GM21717 (cell line): ENCODE measurements around the gene MRO.
A peak's percentile ranks its signal among the peaks of the same experiment; 100 is the strongest.
"Not testable (repeated sequence)": the region's sequence is repeated elsewhere in the genome, so short reads cannot be mapped to it uniquely, and the experiment has no call there.

Source experiments
- ATAC-seq: cut with Tn5 transposase; IDR thresholded peaks from one replicate; pipeline ENCODE4 v1.9.1; 2021; ENCODE audit warnings: mild to moderate bottlenecking, moderate library complexity; ENCODE audit not compliant: unreplicated experiment

Gene MRO

GRCh38 chr18:50819728-50820378, at the start of gene MRO:
MRO (minus strand) TSS chr18:50820016; CDS start chr18:50809400, 10,616 bp downstream.
- peak; percentile 86 for ATAC-seq

- ATAC-seq: no peak
Measured at GRCh38 chr18:50869150-50869549, 49.3 kb upstream of the MRO start.

DNA sequence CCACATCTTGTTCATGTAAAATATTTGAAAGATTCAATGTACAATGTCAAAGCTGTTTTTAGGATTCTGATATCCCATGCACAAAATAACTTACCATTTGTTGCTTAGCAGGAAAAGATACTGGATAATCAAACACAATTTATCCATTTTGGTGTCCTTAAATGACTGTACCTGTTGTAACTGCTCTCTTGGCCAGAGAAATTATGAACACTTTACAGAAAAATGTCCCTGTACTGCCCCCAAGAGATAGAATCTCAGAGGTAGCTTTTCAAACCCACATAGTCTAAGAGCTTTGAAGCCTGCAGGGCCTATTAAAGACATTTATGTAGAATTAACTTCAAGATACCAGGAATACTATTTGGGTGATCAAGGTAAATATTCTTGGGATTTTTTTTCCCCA, 46.9 kb upstream of the MRO start:
- no peak for ATAC-seq

DNA sequence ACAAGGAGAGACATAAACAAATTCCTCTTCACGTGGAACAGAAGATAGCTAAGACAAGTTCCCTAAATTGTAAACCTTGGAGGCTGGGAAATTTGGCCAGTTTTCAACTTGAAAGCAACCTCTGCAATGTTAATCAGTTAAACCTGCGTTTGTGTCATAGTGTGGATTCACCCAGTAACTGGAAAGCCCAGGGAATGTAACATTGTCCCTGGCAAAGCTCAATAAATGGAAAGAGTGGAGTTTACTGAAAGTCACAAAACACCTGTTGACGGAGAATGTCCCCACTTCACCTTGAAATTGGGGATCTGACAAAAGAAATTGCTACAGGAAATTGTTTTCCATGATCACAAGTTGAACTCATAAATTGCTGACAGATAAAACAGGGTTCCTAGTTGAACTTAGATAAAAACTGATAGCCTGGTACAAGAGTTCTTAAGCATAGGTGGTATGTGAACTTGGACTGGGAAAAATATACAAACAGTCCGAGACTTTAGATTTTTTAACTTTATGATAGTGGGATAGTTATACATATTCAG, 44.1 kb upstream of the MRO start:
- ATAC-seq: no peak

DNA sequence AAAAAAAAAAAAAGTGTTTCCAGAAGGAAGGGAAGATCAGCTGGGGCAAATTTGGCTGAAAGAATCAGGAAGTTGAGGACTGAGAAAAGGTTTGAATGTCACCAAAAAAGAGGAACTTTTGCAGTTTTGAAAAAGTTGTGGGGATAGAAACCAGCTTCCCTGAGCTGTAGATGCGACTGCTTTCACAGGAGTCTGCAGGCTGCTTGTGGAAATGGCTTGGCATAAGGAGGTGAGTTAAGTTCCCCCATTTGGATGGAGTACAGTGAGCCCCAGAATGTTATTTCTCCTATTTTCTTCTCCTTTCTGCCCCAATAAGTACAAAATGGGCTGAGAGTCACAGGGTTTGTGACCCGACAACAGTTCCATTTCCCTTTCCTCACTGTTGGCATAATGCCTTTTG, 42.6 kb upstream of the MRO start:
- ATAC-seq: no peak

- no peak for ATAC-seq
Measured at GRCh38 chr18:50861617-50862016, 41.8 kb upstream of the MRO start.

DNA sequence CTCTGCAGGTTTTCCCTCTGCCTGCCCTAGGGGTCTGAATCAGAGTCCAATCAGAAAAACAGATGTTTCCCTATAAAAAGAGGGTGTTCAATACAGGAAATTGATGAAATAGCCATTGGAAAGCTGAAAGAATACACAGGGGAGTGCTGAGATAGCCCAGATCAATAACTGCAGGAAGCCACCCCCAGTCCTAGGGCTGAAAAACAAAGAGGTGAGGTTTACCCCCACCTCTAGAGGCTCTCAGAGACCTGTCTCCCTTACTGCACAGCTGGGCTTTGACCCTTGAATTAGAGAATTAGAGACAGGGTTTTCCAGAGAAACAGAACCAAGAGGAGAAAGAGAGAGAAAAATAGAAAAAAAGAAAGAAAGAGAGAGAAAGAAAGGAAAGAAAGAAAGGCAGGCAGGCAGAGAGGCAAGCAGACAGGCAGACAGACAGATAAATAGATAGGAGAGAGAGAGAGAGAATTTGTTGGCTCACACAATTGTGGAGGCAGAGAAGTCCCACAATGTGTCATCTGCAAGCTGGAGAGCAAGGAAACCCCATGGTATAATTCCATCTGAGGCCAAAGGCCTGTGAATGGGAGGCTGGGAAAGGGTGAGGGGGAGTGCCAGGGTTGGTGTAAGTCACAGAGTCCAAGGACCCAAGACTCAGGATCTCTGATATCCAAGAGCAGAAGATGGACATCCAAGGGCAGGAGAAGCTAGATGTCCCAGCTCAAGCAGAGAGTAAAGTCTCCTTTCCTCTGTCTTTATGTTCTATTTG, 40.2 kb upstream of the MRO start:
- no peak for ATAC-seq

- ATAC-seq: no peak
Measured at GRCh38 chr18:50857694-50858093, 37.9 kb upstream of the MRO start.

- ATAC-seq: not testable (repeated sequence)
Measured at GRCh38 chr18:50857166-50857565, 37.4 kb upstream of the MRO start.

DNA sequence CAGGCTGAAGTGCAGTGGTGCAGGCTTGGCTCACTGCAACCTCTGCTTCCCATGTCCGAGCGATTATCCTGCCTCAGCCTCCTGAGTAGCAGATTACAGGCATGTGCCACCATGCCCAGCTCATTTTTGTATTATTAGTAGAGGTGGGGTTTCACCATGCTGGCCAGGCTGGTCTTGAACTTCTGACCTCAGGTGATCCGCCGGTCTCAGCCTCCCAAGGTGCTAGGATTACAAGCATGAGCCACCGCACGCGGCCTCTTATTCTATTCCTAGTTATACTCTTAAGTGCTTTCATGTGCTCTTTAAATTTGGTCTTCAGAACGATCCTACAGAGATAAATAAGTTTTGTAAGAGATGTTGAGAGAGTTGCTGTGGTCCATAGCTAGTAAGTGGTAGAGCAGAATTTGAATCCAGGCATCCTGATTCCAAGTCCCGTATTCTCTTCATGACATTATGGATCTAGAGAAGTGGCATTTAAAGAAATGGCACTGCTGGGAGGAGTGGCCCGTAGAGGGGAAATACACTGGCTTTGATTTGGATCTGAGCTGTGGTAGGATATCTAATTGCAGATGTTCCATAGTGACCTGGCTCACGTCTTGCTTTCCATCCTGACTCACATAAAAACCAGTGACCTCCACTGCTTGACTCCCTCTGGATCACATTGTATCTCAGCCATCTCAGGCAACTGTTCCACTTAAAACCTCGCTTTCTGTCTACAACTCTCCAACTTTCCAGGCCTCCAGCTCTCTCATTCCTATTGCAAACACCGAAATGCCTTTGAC, 36.4 kb upstream of the MRO start:
- ATAC-seq: no peak

- no peak for ATAC-seq
Measured at GRCh38 chr18:50853863-50854271, 34.1 kb upstream of the MRO start.

DNA sequence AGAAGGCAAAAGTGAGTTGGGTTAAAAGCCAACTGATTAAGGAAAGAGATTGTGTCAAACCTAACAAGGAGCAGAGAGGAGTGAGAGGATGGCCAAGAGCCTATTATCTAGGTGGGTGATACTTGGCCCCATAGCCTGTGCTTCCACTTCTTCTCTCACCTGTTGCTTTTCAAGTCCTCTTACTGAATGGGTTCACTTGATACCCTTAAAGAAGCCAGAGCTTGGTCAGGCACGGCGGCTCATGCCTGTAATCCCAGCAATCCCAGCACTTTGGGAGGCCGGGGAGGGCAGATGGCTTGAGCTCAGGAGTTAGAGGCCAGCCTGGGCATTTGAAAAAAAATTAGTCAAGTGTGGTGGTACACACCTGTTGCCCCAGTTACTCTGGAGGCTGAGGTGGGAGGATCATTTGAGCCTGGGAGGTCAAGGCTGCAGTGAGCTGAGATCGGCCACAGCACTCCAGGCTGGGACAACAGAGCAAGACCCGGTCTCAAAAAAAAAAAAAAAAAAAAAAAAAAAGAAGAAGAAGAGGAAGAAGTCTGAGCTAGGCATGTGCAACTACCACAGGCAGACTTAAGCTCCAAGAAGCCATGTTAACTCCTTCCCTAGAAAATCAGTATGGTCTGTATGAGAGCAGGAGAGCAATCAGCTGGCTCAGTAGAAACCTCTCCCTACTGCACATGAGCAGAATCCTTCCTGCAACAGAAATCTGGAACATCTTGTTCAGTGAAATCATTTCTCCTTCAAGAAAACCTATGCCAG, 30.7 kb upstream of the MRO start:
- no peak for ATAC-seq

DNA sequence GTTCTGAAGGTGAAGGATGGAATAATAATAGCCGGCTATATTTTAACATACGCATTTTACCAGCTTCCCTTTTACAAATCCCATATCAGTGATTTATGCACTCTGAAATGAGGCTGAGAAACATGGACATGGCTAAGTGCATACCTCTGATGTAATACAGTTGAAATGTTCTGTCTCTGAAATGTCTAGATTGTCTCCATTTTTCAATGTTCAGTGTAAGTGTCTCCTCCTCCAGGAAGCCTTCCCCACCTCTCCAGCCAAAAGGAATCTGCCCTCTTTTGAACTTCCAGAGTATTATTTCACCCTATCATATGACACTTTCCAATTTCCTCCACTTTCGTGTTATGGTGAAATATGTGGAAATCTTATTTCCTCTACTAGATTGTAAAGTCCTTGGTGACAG, 29.6 kb upstream of the MRO start:
- no peak for ATAC-seq

DNA sequence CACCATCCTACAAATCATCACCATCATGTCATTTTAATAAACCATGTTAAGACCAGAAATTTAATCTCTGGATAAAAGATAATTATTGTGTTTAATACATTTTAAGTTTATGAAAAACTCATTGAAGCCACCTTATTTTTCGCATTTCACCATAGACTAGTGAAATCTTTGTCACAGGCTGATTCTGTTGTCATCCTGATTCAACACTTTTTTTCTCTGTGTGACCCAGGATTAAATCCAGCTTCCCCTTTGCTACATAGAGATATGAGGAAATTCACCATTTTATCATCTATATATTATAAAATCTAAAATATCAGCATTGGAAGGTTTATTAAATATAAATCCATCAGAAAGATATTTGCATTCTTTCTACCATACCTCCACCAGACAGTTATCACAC, 29.2 kb upstream of the MRO start:
- no peak for ATAC-seq

- ATAC-seq: no peak
Measured at GRCh38 chr18:50848061-50848551, 28.3 kb upstream of the MRO start.

GRCh38 chr18:50847192-50847591, 27.4 kb upstream of the MRO start:
- ATAC-seq: no peak

- no peak for ATAC-seq
Measured at GRCh38 chr18:50844960-50845359, 25.1 kb upstream of the MRO start.

GRCh38 chr18:50844554-50844953, 24.7 kb upstream of the MRO start:
- ATAC-seq: no peak

GRCh38 chr18:50842846-50843245, 23.0 kb upstream of the MRO start:
- ATAC-seq: no peak

DNA sequence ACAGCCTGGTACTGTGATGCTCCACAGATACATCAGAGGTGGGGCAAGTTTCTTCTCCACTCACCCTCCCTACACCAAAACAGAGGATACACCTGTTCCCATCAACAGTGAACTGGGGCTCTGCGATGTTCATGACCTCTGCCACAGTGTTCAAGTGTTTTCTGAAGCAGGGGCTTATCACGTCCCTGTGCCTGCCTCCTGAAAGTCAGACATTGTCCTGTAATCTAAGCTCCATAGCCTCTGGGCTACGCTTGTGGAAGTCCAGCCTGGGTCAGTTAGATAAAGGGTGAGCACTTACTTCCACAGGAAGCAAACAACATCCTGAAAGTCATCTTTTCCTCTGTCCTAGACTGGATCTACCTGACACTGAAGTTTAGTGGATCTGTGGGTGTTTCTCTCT, 20.2 kb upstream of the MRO start:
- ATAC-seq: no peak

DNA sequence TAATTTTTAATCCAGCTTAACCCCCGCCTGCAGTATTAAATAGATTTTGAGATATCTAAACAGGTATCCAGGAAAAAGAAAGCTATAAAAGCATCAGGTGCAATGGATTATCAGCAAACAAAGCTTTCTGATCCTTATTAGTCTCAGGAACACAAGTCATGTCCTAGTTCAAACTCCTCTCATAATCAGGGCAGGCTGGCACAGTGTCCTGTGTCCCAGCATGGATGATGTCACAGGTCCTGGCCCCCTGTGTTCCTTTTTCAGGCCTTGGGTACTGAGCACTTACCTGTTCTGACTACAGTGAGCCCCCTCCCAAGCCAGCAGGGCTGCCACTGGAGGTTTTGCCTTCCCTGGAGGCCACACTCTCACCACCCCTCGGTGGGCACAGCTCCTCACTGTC, 19.5 kb upstream of the MRO start:
- no peak for ATAC-seq
